Natural killer cell (primary cell): Measurements from ENCODE around the gene STX11. TPM values are rescaled to one million over a fixed set of nuclear protein-coding genes. Genes with fewer than 3 reads are reported as not detected.

ENCODE experiments used
- ATAC-seq, 3 donors: fragments of 150-1000 bp in 2 of 3; fragments of 200-7000 bp in 1 of 3; cut with Tn5 transposase; 1 replicate in 1 of 3; 2 replicates in 2 of 3; pipeline ENCODE4 v1.10.0; 2021; ENCODE audit warnings: mild to moderate bottlenecking in 2 of 3, moderate library complexity in 2 of 3
- DNase-seq, 2 donors: peaks; one replicate each; pipeline versions ENCODE4 v3.0.0 to v3.0.0-alpha.2; 2013 to 2021; ENCODE audit warnings: mixed read lengths in 1 of 2
- H3K27ac ChIP-seq: one replicate; pipeline ENCODE4 v1.5.1; 2013; ENCODE audit warnings: mild to moderate bottlenecking, low read length
- H3K27me3 ChIP-seq: one replicate; pipeline ENCODE4 v1.6.1; 2013; ENCODE audit warnings: low read length; ENCODE audit not compliant: control insufficient read depth, insufficient read depth
- H3K36me3 ChIP-seq: one replicate; pipeline ENCODE4 v1.6.1; 2013; ENCODE audit warnings: low read length; ENCODE audit not compliant: control insufficient read depth, insufficient read depth
- H3K4me1 ChIP-seq: one replicate; pipeline ENCODE4 v1.6.1; 2013; ENCODE audit warnings: low read length; ENCODE audit not compliant: control insufficient read depth, insufficient read depth
- H3K4me3 ChIP-seq: one replicate; pipeline ENCODE4 v1.5.1; 2013; ENCODE audit warnings: low read length
- H3K9me3 ChIP-seq: one replicate; pipeline ENCODE4 v1.6.1; 2013; ENCODE audit warnings: low read length; ENCODE audit not compliant: control insufficient read depth, insufficient read depth
- H3K27ac Mint-ChIP-seq, 2 donors: one replicate each; pipeline ENCODE4 v1.8.0; 2022; ENCODE audit warnings: mild to moderate bottlenecking in 2 of 2, mixed read lengths in 2 of 2, moderate library complexity in 1 of 2
- H3K27me3 Mint-ChIP-seq, 2 donors: one replicate each; pipeline ENCODE4 v1.8.0; 2022; ENCODE audit warnings: low read depth in 2 of 2, mixed read lengths in 2 of 2
- H3K36me3 Mint-ChIP-seq: one replicate; pipeline ENCODE4 v1.8.0; 2022; ENCODE audit warnings: mixed read lengths
- H3K4me1 Mint-ChIP-seq, 2 donors: one replicate each; pipeline ENCODE4 v1.8.0; 2022; ENCODE audit warnings: mixed read lengths in 2 of 2
- H3K4me3 Mint-ChIP-seq: one replicate; pipeline ENCODE4 v1.8.0; 2022; ENCODE audit warnings: mild to moderate bottlenecking, moderate library complexity, mixed read lengths
- H3K9me3 Mint-ChIP-seq, 2 donors: one replicate each; pipeline ENCODE4 v1.8.0; 2022; ENCODE audit warnings: mixed read lengths in 2 of 2
- CTCF ChIP-seq: fragments of 200-600 bp; IDR thresholded peaks from one replicate; pipeline ENCODE4 v1.8.0; 2022; ENCODE audit warnings: antibody characterized with exemption
- WGBS: methylation state at CpG from one replicate; pipeline ENCODE4 v1.1.7; 2013; ENCODE audit warnings: missing lambda C conversion rate; ENCODE audit not compliant: insufficient coverage; 5-methylcytosine and 5-hydroxymethylcytosine counted together
- intact Hi-C: fragments of 100-400 bp; cut with micrococcal nuclease; formaldehyde crosslinking; loops from one replicate; pipeline ENCODE4 v1.14.2; 2022
- total RNA-seq, 4 donors: library from RNA; stranded (reverse); fragments of 120-200 nt in 1 of 4; gene quantifications; one replicate each; pipeline versions ENCODE4 v1.2.3 to v1.2.4, GENCODE V29; 2013 to 2022

STX11 gene
- total RNA-seq, result 10 to 100 TPM; 21.9 to 38.3 (median 34.2) TPM
- 15.2 TPM for total RNA-seq (2013)

- Mint-ChIP-seq H3K4me3 (peak within 1 kb of the TSS; percentile 91), H3K9me3 (no peaks in the 10 kb centered on the region), H3K27me3 (no peaks in the 10 kb centered on the region), H3K36me3 (peaks cover 8% of the 10 kb centered on the region), H3K27ac (peak within 1 kb of the TSS; percentile 94 to 96), H3K4me1 (peaks cover 44 to 47% of the 10 kb centered on the region in 2 donors)
- peak within 1 kb of the TSS; percentile 55 for H3K4me3 ChIP-seq
- H3K27me3 ChIP-seq, result no peaks in the 10 kb centered on the region
- peaks cover 16% of the 10 kb centered on the region for H3K4me1 ChIP-seq
- intact Hi-C loops, result loop anchor here (2.0 to 10.0 kb wide), 5 partner anchors 45 to 202 kb away; no protein-coding TSS in a partner anchor
- TF ChIP-seq CTCF, result no peak
- peak within 1 kb of the TSS; percentile 90 for H3K27ac ChIP-seq
- ATAC-seq, result peak; percentile 36 to 72 (median 61)
- H3K9me3 ChIP-seq, result no peaks in the 10 kb centered on the region
- peaks cover 5% of the 10 kb centered on the region for H3K36me3 ChIP-seq
- DNase-seq, result peak; percentile 69 to 85
- 1% methylated on average over 93 of the region's 93 CpGs for WGBS
Observed at GRCh38 chr6:144149894-144150709, at the start of gene STX11. TSS of gene STX11 (plus strand) at chr6:144150517. CDS start at chr6:144186628, 36,111 bp downstream.

GRCh38 chr6:144103026-144103563, 47.2 kb upstream of the STX11 start:
- H3K4me3 Mint-ChIP-seq, result no peak overlapping the region
- intact Hi-C loops, result loop anchor here (10.0 kb wide), 1 partner anchor 182 kb away; the partner anchor contains the start of gene UTRN

GRCh38 chr6:144104488-144104887, 45.8 kb upstream of the STX11 start:
- Histone ChIP-seq H3K36me3 (no peaks in the 10 kb centered on the region), H3K9me3 (no peaks in the 10 kb centered on the region), H3K27ac (no peak overlapping the region), H3K4me1 (no peaks in the 10 kb centered on the region), H3K4me3 (no peak overlapping the region), H3K27me3 (no peaks in the 10 kb centered on the region)
- H3K27ac Mint-ChIP-seq, result no peak overlapping the region
- H3K4me1 Mint-ChIP-seq, result peaks cover 5% of the 10 kb centered on the region in 2 donors
- ATAC-seq (no peak), DNase-seq (no peak)
- no peak overlapping the region for H3K4me3 Mint-ChIP-seq
- intact Hi-C loops, result loop anchor here (2.0 to 10.0 kb wide), 2 partner anchors 46 to 180 kb away; partner anchors contain the start of genes STX11 and UTRN
- no CpG with 5 or more reads among the region's 4 CpGs for WGBS
- no peaks in the 10 kb centered on the region for H3K27me3 Mint-ChIP-seq
- H3K9me3 Mint-ChIP-seq, result no peaks in the 10 kb centered on the region
- TF ChIP-seq CTCF, result no peak
- H3K36me3 Mint-ChIP-seq, result no peaks in the 10 kb centered on the region

More at GRCh38 chr6:144103026-144103563, 47.2 kb upstream of the STX11 start:
- Histone ChIP-seq H3K36me3 (no peaks in the 10 kb centered on the region), H3K9me3 (no peaks in the 10 kb centered on the region), H3K4me3 (no peak overlapping the region), H3K27me3 (no peaks in the 10 kb centered on the region), H3K4me1 (no peaks in the 10 kb centered on the region), H3K27ac (no peak overlapping the region)
- H3K4me1 Mint-ChIP-seq, result peaks cover 5% of the 10 kb centered on the region in 2 donors
- no peak for ATAC-seq
- no peaks in the 10 kb centered on the region for H3K36me3 Mint-ChIP-seq
- WGBS, result 100% methylated on average over 3 of the region's 4 CpGs
- no peaks in the 10 kb centered on the region for H3K27me3 Mint-ChIP-seq
- DNase-seq, result no peak
- no peaks in the 10 kb centered on the region for H3K9me3 Mint-ChIP-seq
- TF ChIP-seq CTCF, result no peak
- H3K27ac Mint-ChIP-seq, result no peak overlapping the region
